Muscle of leg (tissue), 11 donors: Measurements from ENCODE around the gene BCL10. TPM values are rescaled to one million over a fixed set of nuclear protein-coding genes. Genes with fewer than 3 reads are reported as not detected.
A peak's percentile ranks its signal among the peaks of the same experiment; 100 is the strongest.

Experiments used
- DNase-seq: peaks from one replicate; pipeline ENCODE4 v3.0.0; 2013
- H3K27ac ChIP-seq: one replicate; pipeline ENCODE4 v1.5.1; 2013; ENCODE audit warnings: mild to moderate bottlenecking, low read length, control low read depth
- H3K27me3 ChIP-seq: one replicate; pipeline ENCODE4 v1.6.1; 2013; ENCODE audit warnings: low read length; ENCODE audit not compliant: control insufficient read depth, insufficient read depth
- H3K36me3 ChIP-seq: one replicate; pipeline ENCODE4 v1.6.1; 2013; ENCODE audit warnings: low read length; ENCODE audit not compliant: control insufficient read depth, insufficient read depth
- H3K4me1 ChIP-seq: one replicate; pipeline ENCODE4 v1.6.1; 2013; ENCODE audit warnings: low read length; ENCODE audit not compliant: control insufficient read depth, insufficient read depth
- H3K4me3 ChIP-seq: one replicate; pipeline ENCODE4 v1.5.1; 2013; ENCODE audit warnings: low read length, control low read depth
- H3K9me3 ChIP-seq: replicated peaks from 2 replicates; pipeline ENCODE4 v1.6.1; 2013; ENCODE audit warnings: low read depth, low read length; ENCODE audit not compliant: control insufficient read depth
- WGBS: methylation state at CpG from one replicate; pipeline ENCODE4 v1.1.5; 2013; ENCODE audit warnings: missing lambda C conversion rate; ENCODE audit not compliant: insufficient coverage; 5-methylcytosine and 5-hydroxymethylcytosine counted together
- polyA plus RNA-seq, 8 donors: library from polyadenylated mRNA; unstranded; fragments of 120-200 nt; gene quantifications; one replicate each; pipeline versions ENCODE4 v1.2.1 to v1.2.3, GENCODE V29; 2013; ENCODE audit warnings: inconsistent platforms in 1 of 8, low replicate concordance in 1 of 8; ENCODE audit not compliant: insufficient read length in 8 of 8, insufficient read depth in 1 of 8
- total RNA-seq: library from RNA; stranded (reverse); fragments of 120-200 nt; gene quantifications from one replicate; pipeline ENCODE4 v1.2.4, GENCODE V29; 2013

BCL10 gene
- total and polyA plus RNA-seq, 9 donors = 11.0 to 19.3 (median 13.4) TPM

- no peak overlapping the region for H3K27ac ChIP-seq
- H3K36me3 ChIP-seq = no peaks in the 10 kb centered on the region
- H3K27me3 ChIP-seq = no peaks in the 10 kb centered on the region
- H3K9me3 ChIP-seq = no peaks in the 10 kb centered on the region
- H3K4me1 ChIP-seq = peaks cover 14% of the 10 kb centered on the region
- DNase-seq = no peak
- H3K4me3 ChIP-seq = no peak overlapping the region
- 79% methylated on average over 2 of the region's 3 CpGs for WGBS
Measured at GRCh38 chr1:85300140-85300539, 23.7 kb upstream of the BCL10 start.

- Histone ChIP-seq H3K9me3 (no peaks in the 10 kb centered on the region), H3K27me3 (no peaks in the 10 kb centered on the region), H3K4me1 (peaks cover 12% of the 10 kb centered on the region), H3K36me3 (no peaks in the 10 kb centered on the region), H3K4me3 (no peak overlapping the region), H3K27ac (peak overlapping the region; percentile 74)
- DNase-seq = peak; percentile 98
- 30% methylated on average over 6 of the region's 11 CpGs for WGBS
Measured at GRCh38 chr1:85297855-85298629, 21.6 kb upstream of the BCL10 start.

GRCh38 chr1:85297538-85297854 lies 21.1 kb upstream of the BCL10 start:
- Histone ChIP-seq H3K36me3 (no peaks in the 10 kb centered on the region), H3K27ac (peak overlapping the region; percentile 56), H3K4me1 (peaks cover 12% of the 10 kb centered on the region), H3K4me3 (no peak overlapping the region), H3K27me3 (no peaks in the 10 kb centered on the region), H3K9me3 (no peaks in the 10 kb centered on the region)
- DNase-seq = no peak
- no CpG with 5 or more reads among the region's 1 CpG for WGBS

GRCh38 chr1:85296980-85297379 lies 20.5 kb upstream of the BCL10 start:
- Histone ChIP-seq H3K9me3 (no peaks in the 10 kb centered on the region), H3K36me3 (no peaks in the 10 kb centered on the region), H3K27ac (peak overlapping the region; percentile 56), H3K4me1 (peaks cover 12% of the 10 kb centered on the region), H3K27me3 (no peaks in the 10 kb centered on the region), H3K4me3 (no peak overlapping the region)
- no CpG with 5 or more reads among the region's 1 CpG for WGBS
- DNase-seq = no peak

DNA sequence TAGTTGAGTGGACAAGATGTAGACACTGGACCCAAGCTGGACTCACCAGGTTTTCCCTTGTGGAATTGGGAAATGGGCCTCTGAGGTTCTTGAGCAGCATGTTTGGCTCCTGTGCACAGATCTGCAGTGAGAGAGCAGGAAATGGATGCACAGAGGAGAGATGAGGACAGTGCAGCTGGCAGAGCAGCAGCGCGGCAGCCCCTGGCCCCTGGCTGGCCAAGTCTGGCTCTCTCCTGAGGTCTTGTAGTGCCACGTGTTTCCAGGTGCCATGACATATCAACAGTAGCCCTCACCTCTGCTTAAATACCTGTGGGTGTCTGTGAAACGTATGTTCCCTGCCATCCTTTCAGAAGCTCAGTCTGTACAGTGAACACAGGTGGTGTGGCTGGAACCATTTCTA lies 19.2 kb upstream of the BCL10 start:
- DNase-seq = no peak
- Histone ChIP-seq H3K36me3 (no peaks in the 10 kb centered on the region), H3K4me3 (no peak overlapping the region), H3K27ac (no peak overlapping the region), H3K27me3 (no peaks in the 10 kb centered on the region), H3K4me1 (peaks cover 12% of the 10 kb centered on the region), H3K9me3 (no peaks in the 10 kb centered on the region)
- 55% methylated on average over 2 of the region's 4 CpGs for WGBS

DNA sequence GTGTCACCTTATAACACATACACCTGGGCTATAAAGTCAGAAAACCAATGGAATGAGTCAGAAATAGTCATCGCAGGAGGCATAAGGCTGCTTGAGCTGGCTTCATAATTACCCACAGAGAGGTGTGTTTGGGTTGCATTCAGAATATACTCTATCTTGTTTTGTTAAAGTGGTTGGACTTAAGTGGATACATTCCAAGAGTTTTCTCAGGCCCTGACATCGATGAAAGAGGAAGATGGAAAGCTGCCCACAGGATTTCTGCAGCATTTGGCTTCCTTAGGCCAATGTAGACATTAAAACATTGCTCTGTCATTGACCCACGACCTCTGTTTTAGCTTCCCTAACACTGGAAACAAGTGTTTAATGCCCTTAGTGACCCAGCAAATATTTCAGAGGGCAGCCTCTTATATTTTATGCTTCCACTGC lies 18.6 kb upstream of the BCL10 start:
- no peak for DNase-seq
- Histone ChIP-seq H3K27me3 (no peaks in the 10 kb centered on the region), H3K4me3 (no peak overlapping the region), H3K36me3 (no peaks in the 10 kb centered on the region), H3K27ac (no peak overlapping the region), H3K9me3 (no peaks in the 10 kb centered on the region), H3K4me1 (peaks cover 12% of the 10 kb centered on the region)
- WGBS = 32% methylated on average over 2 of the region's 3 CpGs

DNA sequence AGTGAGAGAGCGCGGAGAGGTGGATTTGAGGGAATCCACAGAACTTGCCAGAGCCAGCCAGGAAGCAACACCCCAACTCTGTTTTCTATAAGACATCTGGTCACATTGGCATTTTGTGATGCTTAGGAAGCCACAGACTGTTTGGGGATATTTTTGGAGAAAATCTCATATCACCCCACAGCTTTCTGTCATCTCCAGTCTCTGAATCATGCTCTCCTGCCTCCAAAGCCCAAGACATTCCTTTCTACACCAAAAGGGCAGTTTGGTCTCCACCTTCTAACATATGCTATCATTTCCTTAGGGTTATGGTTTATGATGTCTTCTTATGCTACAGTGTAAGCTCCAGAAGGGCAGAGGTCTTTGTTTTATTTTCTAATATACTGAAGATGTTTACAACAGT lies 14.4 kb upstream of the BCL10 start:
- WGBS = no CpG with 5 or more reads among the region's 2 CpGs
- Histone ChIP-seq H3K4me3 (no peak overlapping the region), H3K36me3 (no peaks in the 10 kb centered on the region), H3K9me3 (no peaks in the 10 kb centered on the region), H3K27me3 (no peaks in the 10 kb centered on the region), H3K27ac (no peak overlapping the region), H3K4me1 (no peaks in the 10 kb centered on the region)
- no peak for DNase-seq

GRCh38 chr1:85289848-85290335 lies 13.5 kb upstream of the BCL10 start:
- WGBS = 93% methylated on average over 2 of the region's 4 CpGs
- no peak for DNase-seq

DNA sequence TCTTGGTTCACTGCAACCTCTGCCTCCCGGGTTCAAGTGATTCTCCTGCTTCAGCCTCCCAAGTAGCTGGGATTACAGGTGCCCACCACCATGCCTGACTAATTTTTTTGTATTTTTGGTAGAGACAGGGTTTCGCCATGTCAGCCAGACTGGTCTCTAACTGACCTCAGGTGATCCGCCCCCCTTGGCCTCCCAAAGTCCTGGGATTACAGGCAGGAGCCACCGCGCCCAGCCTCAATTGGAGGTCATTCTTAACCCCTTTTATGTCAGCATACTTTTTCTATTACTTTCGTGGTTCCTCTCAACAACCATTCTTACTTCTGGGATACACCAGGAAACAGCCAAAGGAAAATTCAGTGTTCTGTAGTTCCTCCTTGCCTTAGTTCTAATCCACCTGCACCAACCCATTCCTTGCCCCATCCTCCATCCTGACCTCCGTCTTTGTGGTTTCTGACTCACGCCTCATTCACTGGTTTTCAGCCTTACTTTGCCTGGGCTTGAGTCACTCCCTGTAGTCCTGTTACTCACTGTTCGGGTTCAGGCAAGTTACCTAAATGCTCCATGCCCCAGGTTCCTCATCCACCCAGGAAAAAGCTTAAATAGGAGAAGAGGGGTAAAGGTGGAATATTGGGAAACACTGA lies 12.9 kb upstream of the BCL10 start:
- Histone ChIP-seq H3K27ac (no peak overlapping the region), H3K36me3 (no peaks in the 10 kb centered on the region), H3K9me3 (no peaks in the 10 kb centered on the region), H3K4me1 (no peaks in the 10 kb centered on the region), H3K27me3 (no peaks in the 10 kb centered on the region), H3K4me3 (no peak overlapping the region)
- 82% methylated on average over 7 of the region's 9 CpGs for WGBS
- DNase-seq = no peak

More at GRCh38 chr1:85289848-85290335, 13.5 kb upstream of the BCL10 start:
- Histone ChIP-seq H3K4me1 (no peaks in the 10 kb centered on the region), H3K9me3 (no peaks in the 10 kb centered on the region), H3K4me3 (no peak overlapping the region), H3K27me3 (no peaks in the 10 kb centered on the region), H3K27ac (no peak overlapping the region), H3K36me3 (no peaks in the 10 kb centered on the region)

DNA sequence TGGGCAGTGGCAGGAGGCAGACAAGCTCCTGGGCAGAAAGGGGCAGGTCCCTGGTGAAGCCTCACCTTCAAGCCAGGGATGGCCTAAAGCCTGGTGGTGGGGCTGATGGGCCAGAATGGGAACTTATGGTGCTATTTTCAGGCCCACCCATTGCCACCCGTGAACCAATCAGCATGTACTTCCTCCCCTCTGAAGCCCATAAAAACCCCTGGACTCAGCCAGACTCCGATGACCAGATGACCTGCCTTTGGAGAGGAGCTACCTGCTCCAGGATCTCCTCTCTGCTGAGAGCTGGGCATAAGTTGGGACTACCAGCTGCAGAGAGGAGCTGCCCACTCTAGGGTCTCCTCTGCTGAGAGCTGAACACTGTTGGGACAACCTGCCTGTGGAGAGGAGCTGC lies 7.8 kb upstream of the BCL10 start:
- H3K27ac ChIP-seq = no peak overlapping the region
- DNase-seq = no peak

More for the DNA sequence above, 7.8 kb upstream of the BCL10 start:
- 92% methylated on average over 2 of the region's 2 CpGs for WGBS
- peaks cover 5% of the 10 kb centered on the region for H3K4me1 ChIP-seq
- H3K27me3 ChIP-seq = no peaks in the 10 kb centered on the region
- H3K36me3 ChIP-seq = no peaks in the 10 kb centered on the region
- no peaks in the 10 kb centered on the region for H3K9me3 ChIP-seq
- no peak overlapping the region for H3K4me3 ChIP-seq
